GM23248 (cell line): ENCODE results near the gene PDE4B. TPM values are rescaled to one million over a fixed set of nuclear protein-coding genes. Genes with fewer than 3 reads are reported as not detected.
A peak's percentile ranks its signal among the peaks of the same experiment; 100 is the strongest.
"Not testable (repeated sequence)": the region's sequence is repeated elsewhere in the genome, so short reads cannot be mapped to it uniquely, and the experiment has no call there.

ENCODE experiments used
- DNase-seq: peaks from one replicate; pipeline ENCODE4 v3.0.0-alpha.2; 2015
- H2AFZ ChIP-seq: fragments of 200-600 bp; sonication (generic); 2 replicates; pipeline ENCODE4 v1.6.1; 2016; ENCODE audit warnings: antibody characterized with exemption
- H3F3A ChIP-seq: fragments of 200-600 bp; sonication (generic); 2 replicates; pipeline ENCODE4 v1.6.1; 2016; ENCODE audit warnings: mild to moderate bottlenecking, antibody characterized with exemption, mixed run types; ENCODE audit not compliant: insufficient read depth
- H3K27ac ChIP-seq: fragments of 200-600 bp; sonication (generic); 2 replicates; pipeline ENCODE4 v1.5.1; 2016; ENCODE audit warnings: mild to moderate bottlenecking
- H3K27me3 ChIP-seq: fragments of 200-600 bp; sonication (generic); replicated peaks from 2 replicates; pipeline ENCODE4 v1.6.1; 2016; ENCODE audit warnings: mild to moderate bottlenecking; ENCODE audit not compliant: insufficient read depth
- H3K36me3 ChIP-seq: fragments of 200-600 bp; sonication (generic); 2 replicates; pipeline ENCODE4 v1.6.1; 2016; ENCODE audit warnings: low read depth, mild to moderate bottlenecking
- H3K4me1 ChIP-seq: fragments of 200-600 bp; sonication (generic); 2 replicates; pipeline ENCODE4 v1.6.1; 2016; ENCODE audit warnings: mild to moderate bottlenecking; ENCODE audit not compliant: insufficient read depth
- H3K4me2 ChIP-seq: fragments of 200-600 bp; sonication (generic); one replicate; pipeline ENCODE4 v1.6.1; 2016; ENCODE audit warnings: mild to moderate bottlenecking; ENCODE audit not compliant: unreplicated experiment
- H3K4me3 ChIP-seq: fragments of 200-600 bp; sonication (generic); 2 replicates; pipeline ENCODE4 v1.5.1; 2016; ENCODE audit warnings: mild to moderate bottlenecking
- H3K79me2 ChIP-seq: fragments of 200-600 bp; sonication (generic); 2 replicates; pipeline ENCODE4 v1.6.1; 2016; ENCODE audit warnings: mild to moderate bottlenecking; ENCODE audit not compliant: insufficient read depth
- H3K9ac ChIP-seq: fragments of 200-600 bp; sonication (generic); 2 replicates; pipeline ENCODE4 v1.6.1; 2016; ENCODE audit warnings: mild to moderate bottlenecking
- H3K9me2 ChIP-seq: fragments of 200-600 bp; sonication (generic); 2 replicates; pipeline ENCODE4 v1.6.1; 2016; ENCODE audit warnings: mixed run types, mild to moderate bottlenecking, moderate library complexity; ENCODE audit not compliant: insufficient read depth
- H3K9me3 ChIP-seq: fragments of 200-600 bp; sonication (generic); one replicate; pipeline ENCODE4 v1.6.1; 2017; ENCODE audit warnings: low read depth
- H4K20me1 ChIP-seq: fragments of 200-600 bp; sonication (generic); 2 replicates; pipeline ENCODE4 v1.6.0; 2016; ENCODE audit not compliant: insufficient read depth
- EZH2 ChIP-seq: fragments of 200-600 bp; sonication (generic); IDR thresholded peaks from 2 replicates; pipeline ENCODE4 v1.6.1; 2018; ENCODE audit warnings: antibody characterized with exemption, mild to moderate bottlenecking; ENCODE audit not compliant: insufficient read depth, poor library complexity, severe bottlenecking
- EZH2phosphoT487 ChIP-seq: fragments of 200-600 bp; sonication (generic); IDR thresholded peaks from 2 replicates; pipeline ENCODE4 v1.6.1; 2018; ENCODE audit warnings: antibody characterized with exemption, moderate library complexity, mild to moderate bottlenecking, low read depth; ENCODE audit not compliant: insufficient read depth
- WGBS, 2 experiments: methylation state at CpG; one replicate each; pipeline ENCODE4 v1.1.6; 2015 to 2017; ENCODE audit warnings: low lambda C conversion rate in 2 of 2, low coverage in 1 of 2; ENCODE audit errors: missing lambda C conversion rate in 2 of 2; 5-methylcytosine and 5-hydroxymethylcytosine counted together
- in situ Hi-C: fragments of 300-500 bp; cut with MboI; formaldehyde crosslinking; loops from 2 replicates; pipeline ENCODE4 v1.15.0; 2020
- polyA plus RNA-seq: library from polyadenylated mRNA; unstranded; fragments of >200 nt; fragmentation: Nextera tagmentation; extraction: Ambion mirVana; gene quantifications from 2 replicates; pipeline ENCODE4 v1.2.1, GENCODE V29; 2016
- total RNA-seq: library from RNA; depleted of rRNA; stranded (reverse); fragments of >200 nt; shearing (Covaris generic); gene quantifications from 2 replicates; pipeline ENCODE4 v1.2.3, GENCODE V29; 2014

PDE4B gene
- total and polyA plus RNA-seq, 2 experiments from 2014 or later: 19.9 to 36.2 TPM

DNA sequence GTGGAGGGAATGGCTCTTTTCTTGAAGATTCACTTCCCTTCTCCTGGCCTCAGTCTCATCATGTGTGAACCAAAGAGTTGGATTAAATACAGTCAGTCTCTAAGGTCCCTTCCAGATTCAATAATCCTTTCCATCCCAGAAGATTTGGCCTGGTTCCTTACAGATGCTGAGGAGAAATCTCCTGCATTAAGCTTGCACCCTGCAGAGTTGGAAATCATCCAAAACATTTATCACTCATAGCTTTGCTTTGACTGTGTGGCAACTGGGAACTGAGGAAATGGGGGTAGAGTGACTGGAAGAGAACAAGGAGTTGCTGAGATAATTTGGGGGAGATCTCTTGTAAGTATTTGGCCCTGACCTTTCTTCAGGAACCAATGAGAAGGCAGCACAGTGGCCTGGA, 520.7 kb downstream of the PDE4B start:
- H4K20me1 ChIP-seq: no peaks in the 10 kb centered on the region
- H3K79me2 ChIP-seq: no peaks in the 10 kb centered on the region
- H3K4me2 ChIP-seq: no peak overlapping the region
- H3K36me3 ChIP-seq: no peaks in the 10 kb centered on the region
- H3K4me3 ChIP-seq: no peak overlapping the region
- peaks cover 20% of the 10 kb centered on the region for H3K4me1 ChIP-seq
- H3K9ac ChIP-seq: no peak overlapping the region
- no peak for DNase-seq
- no peak overlapping the region for H2AFZ ChIP-seq
- H3K27me3 ChIP-seq: no peaks in the 10 kb centered on the region
- H3F3A ChIP-seq: no peaks in the 10 kb centered on the region
- TF ChIP-seq EZH2: no peak
- H3K9me3 ChIP-seq: no peaks in the 10 kb centered on the region
- H3K27ac ChIP-seq: no peak overlapping the region
- no peaks in the 10 kb centered on the region for H3K9me2 ChIP-seq
- in situ Hi-C loops: no loop called here

DNA sequence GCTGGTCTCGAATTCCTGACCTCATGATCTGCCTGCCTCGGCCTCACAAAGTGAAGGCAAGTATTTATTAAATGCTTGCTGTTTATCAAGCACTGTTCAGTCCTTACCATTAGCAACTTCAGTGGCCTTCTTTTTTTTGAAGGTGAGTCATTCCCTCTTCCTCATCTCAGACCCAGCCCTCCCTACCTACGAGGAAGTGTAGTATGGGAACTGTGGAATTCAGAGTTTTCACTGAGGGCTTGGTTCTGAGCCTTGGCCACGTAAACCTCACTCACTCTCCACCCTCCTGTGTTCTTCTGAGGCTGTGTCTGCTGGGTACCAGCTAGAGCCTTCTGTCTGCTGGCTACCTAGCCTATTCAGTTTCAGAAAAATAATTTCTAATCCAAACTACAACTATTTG, 523.0 kb downstream of the PDE4B start:
- peak overlapping the region; percentile 51 for H2AFZ ChIP-seq

DNA sequence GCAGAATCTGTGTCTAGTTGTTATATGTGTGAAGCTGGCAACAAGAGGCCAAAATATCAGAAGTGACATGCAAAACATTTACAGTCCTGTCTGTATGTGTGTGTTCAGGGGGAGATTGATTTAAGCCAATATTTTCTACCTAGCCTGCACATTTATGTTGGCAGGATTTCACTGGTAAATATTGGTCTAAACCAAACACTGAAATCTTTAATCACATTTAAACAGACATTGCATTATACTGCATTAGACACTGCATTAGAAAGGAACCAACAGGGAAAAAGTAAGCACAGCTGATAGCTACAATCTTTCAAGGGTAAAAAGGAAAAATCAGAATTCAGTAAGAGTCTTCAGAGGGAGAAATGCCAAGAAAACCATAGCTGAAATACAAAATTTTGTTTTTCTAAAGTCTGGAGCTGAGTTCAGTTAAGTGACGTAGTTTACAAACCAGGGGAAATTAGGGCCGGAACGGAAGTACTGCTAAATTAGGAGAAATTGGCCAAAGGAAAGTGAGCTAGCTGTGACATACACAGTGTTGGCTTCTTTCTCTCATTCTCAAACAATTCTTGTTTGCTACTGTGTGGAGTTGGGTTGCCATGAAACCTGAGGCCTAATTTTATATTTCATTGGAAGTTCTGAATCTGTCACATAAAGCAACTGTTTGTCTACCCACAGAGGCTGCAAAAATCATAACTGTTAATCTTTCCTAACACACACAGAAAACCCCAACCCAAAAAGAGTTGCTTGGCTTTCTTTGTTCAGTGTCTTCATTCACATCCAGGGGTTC, 524.0 kb downstream of the PDE4B start:
- Histone ChIP-seq H4K20me1 (no peaks in the 10 kb centered on the region), H3K79me2 (no peaks in the 10 kb centered on the region), H3K27ac (peak overlapping the region; percentile 68), H3K4me2 (no peak overlapping the region), H3K9me3 (no peaks in the 10 kb centered on the region), H3F3A (no peaks in the 10 kb centered on the region), H2AFZ (peak overlapping the region; percentile 51), H3K4me1 (peaks cover 16% of the 10 kb centered on the region), H3K27me3 (no peaks in the 10 kb centered on the region), H3K4me3 (no peak overlapping the region), H3K9me2 (no peaks in the 10 kb centered on the region), H3K9ac (peak overlapping the region; percentile 48), H3K36me3 (no peaks in the 10 kb centered on the region)
- WGBS, 2 experiments: 32 to 36% methylated on average over 3 of the region's 3 CpGs
- peak; percentile 68 for DNase-seq
- TF ChIP-seq EZH2phosphoT487: no peak
- no peak for TF ChIP-seq EZH2
- in situ Hi-C loops: no loop called here

More for the DNA sequence above, 523.0 kb downstream of the PDE4B start:
- Histone ChIP-seq H3K9me3 (no peaks in the 10 kb centered on the region), H3K4me3 (no peak overlapping the region), H3F3A (no peaks in the 10 kb centered on the region), H3K9me2 (no peaks in the 10 kb centered on the region), H3K36me3 (no peaks in the 10 kb centered on the region), H4K20me1 (no peaks in the 10 kb centered on the region), H3K9ac (no peak overlapping the region), H3K4me2 (no peak overlapping the region), H3K27ac (peak overlapping the region; percentile 68; the same call in 1 of the 2 replicates), H3K4me1 (peaks cover 20% of the 10 kb centered on the region), H3K79me2 (no peaks in the 10 kb centered on the region), H3K27me3 (no peaks in the 10 kb centered on the region)
- peak; percentile 53 for DNase-seq
- no peak for TF ChIP-seq EZH2phosphoT487
- TF ChIP-seq EZH2: no peak
- in situ Hi-C loops: no loop called here
- 82 to 83% methylated on average over 4 of the region's 4 CpGs for WGBS, 2 experiments

DNA sequence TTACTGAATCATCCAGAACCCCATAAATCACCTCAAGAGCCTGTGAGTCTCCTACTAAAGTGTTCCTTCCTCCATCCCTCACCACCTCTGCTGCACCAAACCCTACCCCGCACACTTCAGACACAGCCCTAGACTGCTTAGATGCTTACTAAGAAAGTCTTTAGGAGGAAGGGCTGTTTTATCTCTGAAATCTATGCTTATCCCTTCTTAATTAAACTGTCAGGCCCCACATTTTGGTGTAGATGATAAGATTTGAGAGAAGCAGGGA, 524.5 kb downstream of the PDE4B start:
- Histone ChIP-seq H3K9me2 (no peaks in the 10 kb centered on the region), H3K27ac (peak overlapping the region; percentile 68), H3K79me2 (no peaks in the 10 kb centered on the region), H3F3A (no peaks in the 10 kb centered on the region), H3K9me3 (no peaks in the 10 kb centered on the region), H2AFZ (peak overlapping the region; percentile 51), H3K4me3 (no peak overlapping the region), H3K27me3 (no peaks in the 10 kb centered on the region), H3K4me2 (no peak overlapping the region), H3K4me1 (peaks cover 16% of the 10 kb centered on the region), H3K36me3 (no peaks in the 10 kb centered on the region), H4K20me1 (no peaks in the 10 kb centered on the region), H3K9ac (peak overlapping the region; percentile 48)
- TF ChIP-seq EZH2 (no peak), EZH2phosphoT487 (no peak)
- DNase-seq: no peak
- 94 to 95% methylated on average over 1 of the region's 1 CpG for WGBS, 2 experiments
- in situ Hi-C loops: no loop called here

DNA sequence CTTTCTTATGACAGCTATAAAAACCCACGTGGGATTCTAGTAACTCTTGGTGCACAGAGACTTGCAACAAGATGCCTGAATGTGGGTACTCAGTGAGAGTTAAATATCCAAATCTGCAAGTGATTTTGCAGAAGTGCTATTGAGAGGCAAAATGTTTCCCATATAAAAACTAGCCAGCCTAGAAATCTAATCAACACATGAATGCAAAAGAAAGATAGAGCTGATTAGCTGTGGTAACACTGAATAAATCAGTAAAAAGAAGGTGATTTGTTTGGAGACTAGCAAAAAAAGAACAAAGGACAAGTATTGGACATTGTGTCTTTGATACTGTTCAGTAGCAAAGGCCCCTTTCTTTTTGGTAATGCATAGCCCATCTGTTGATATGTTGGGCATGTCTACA, 527.5 kb downstream of the PDE4B start:
- peaks cover 17% of the 10 kb centered on the region for H3K4me1 ChIP-seq
- H3K9ac ChIP-seq: no peak overlapping the region
- in situ Hi-C loops: no loop called here
- H3K4me2 ChIP-seq: no peak overlapping the region
- H3K9me2 ChIP-seq: no peaks in the 10 kb centered on the region
- no peak overlapping the region for H2AFZ ChIP-seq
- TF ChIP-seq EZH2 (no peak), EZH2phosphoT487 (no peak)
- no peak overlapping the region for H3K27ac ChIP-seq
- H3K36me3 ChIP-seq: no peaks in the 10 kb centered on the region
- no peaks in the 10 kb centered on the region for H4K20me1 ChIP-seq
- no peaks in the 10 kb centered on the region for H3K9me3 ChIP-seq
- H3K4me3 ChIP-seq: no peak overlapping the region
- WGBS, 2 experiments: 0% methylated on average over 1 of the region's 1 CpG
- H3K79me2 ChIP-seq: no peaks in the 10 kb centered on the region
- DNase-seq: no peak
- H3F3A ChIP-seq: no peaks in the 10 kb centered on the region
- no peaks in the 10 kb centered on the region for H3K27me3 ChIP-seq

DNA sequence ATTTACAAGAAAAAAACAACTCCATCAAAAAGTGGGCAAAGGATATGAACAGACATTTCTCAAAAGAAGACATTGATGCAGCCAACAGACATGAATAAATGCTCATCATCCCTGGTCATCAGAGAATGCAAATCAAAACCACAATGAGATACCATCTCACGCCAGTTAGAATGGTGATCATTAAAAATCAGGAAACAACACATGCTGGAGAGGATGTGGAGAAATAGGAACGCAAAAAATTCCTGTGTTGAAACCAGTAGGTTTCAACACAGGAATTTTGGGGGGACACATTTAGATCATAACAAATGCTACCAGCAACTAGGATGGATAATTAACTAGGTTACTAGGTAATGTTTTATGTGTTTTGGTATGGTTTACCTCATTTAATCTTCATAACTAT, 529.8 kb downstream of the PDE4B start:
- H3K27ac ChIP-seq, H3K27me3 ChIP-seq, H3K79me2 ChIP-seq, H3K9ac ChIP-seq, H3K36me3 ChIP-seq, DNase-seq, H3F3A ChIP-seq, H2AFZ ChIP-seq, H3K4me3 ChIP-seq, H3K4me2 ChIP-seq, H4K20me1 ChIP-seq, H3K9me2 ChIP-seq, H3K9me3 ChIP-seq, in situ Hi-C loops: not testable (repeated sequence)
- WGBS, 2 experiments: 73 to 77% methylated on average over 2 of the region's 2 CpGs
- H3K4me1 ChIP-seq: peaks cover 12% of the 10 kb centered on the region
